ENCODE data around the gene PDS5A.
"Not testable (repeated sequence)": the region's sequence is repeated elsewhere in the genome, so short reads cannot be mapped to it uniquely, and the experiment has no call there.

Gene PDS5A

GRCh38 chr4:39977489-39978377 is at the start of gene PDS5A:
PDS5A (minus strand) TSS chr4:39977911; CDS start chr4:39976577, 1,334 bp downstream.
- peak; percentile 59 for DNase-seq (ENCODE audit: low read depth)
- peak within 1 kb of the TSS; percentile 95 for H3K4me3 ChIP-seq (ENCODE audit: low read depth, low read length)
- TF ChIP-seq CTCF (IDR thresholded peaks at IDR 0.05; ENCODE audit: control insufficient read depth, extremely low read depth, insufficient read depth) = peak; percentile 99

- not testable (repeated sequence) for H3K4me3 ChIP-seq (ENCODE audit: low read depth, low read length); DNase-seq (ENCODE audit: low read depth)
These were observed 46.3 kb upstream of the PDS5A start for GRCh38 chr4:40024049-40024448.

- DNase-seq (ENCODE audit: low read depth) = peak; percentile 8
- H3K4me3 ChIP-seq (ENCODE audit: low read depth, low read length) = not testable (repeated sequence)
These were observed 43.4 kb upstream of the PDS5A start for GRCh38 chr4:40021116-40021515.

- TF ChIP-seq CTCF (IDR thresholded peaks at IDR 0.05; ENCODE audit: control insufficient read depth, extremely low read depth, insufficient read depth) = no peak
- no peak overlapping the region for H3K4me3 ChIP-seq (ENCODE audit: low read depth, low read length)
- DNase-seq (ENCODE audit: low read depth) = no peak
These were observed 42.5 kb upstream of the PDS5A start for GRCh38 chr4:40020221-40020620.

- TF ChIP-seq CTCF (IDR thresholded peaks at IDR 0.05; ENCODE audit: control insufficient read depth, extremely low read depth, insufficient read depth) = no peak
- H3K4me3 ChIP-seq (ENCODE audit: low read depth, low read length) = no peak overlapping the region
- DNase-seq (ENCODE audit: low read depth) = no peak
These were observed 38.3 kb upstream of the PDS5A start for GRCh38 chr4:40016007-40016406.

GRCh38 chr4:40003986-40004385 is 26.3 kb upstream of the PDS5A start:
- no peak for TF ChIP-seq CTCF (IDR thresholded peaks at IDR 0.05; ENCODE audit: control insufficient read depth, extremely low read depth, insufficient read depth)
- no peak for DNase-seq (ENCODE audit: low read depth)
- H3K4me3 ChIP-seq (ENCODE audit: low read depth, low read length) = no peak overlapping the region

- H3K4me3 ChIP-seq (ENCODE audit: low read depth, low read length) = no peak overlapping the region
- TF ChIP-seq CTCF (IDR thresholded peaks at IDR 0.05; ENCODE audit: control insufficient read depth, extremely low read depth, insufficient read depth) = no peak
- no peak for DNase-seq (ENCODE audit: low read depth)
These were observed 23.0 kb upstream of the PDS5A start for GRCh38 chr4:40000711-40001110.

Measured in LNCaP clone FGC (cell line).